ENCODE results near the gene NMT1.

NMT1 gene

DNA sequence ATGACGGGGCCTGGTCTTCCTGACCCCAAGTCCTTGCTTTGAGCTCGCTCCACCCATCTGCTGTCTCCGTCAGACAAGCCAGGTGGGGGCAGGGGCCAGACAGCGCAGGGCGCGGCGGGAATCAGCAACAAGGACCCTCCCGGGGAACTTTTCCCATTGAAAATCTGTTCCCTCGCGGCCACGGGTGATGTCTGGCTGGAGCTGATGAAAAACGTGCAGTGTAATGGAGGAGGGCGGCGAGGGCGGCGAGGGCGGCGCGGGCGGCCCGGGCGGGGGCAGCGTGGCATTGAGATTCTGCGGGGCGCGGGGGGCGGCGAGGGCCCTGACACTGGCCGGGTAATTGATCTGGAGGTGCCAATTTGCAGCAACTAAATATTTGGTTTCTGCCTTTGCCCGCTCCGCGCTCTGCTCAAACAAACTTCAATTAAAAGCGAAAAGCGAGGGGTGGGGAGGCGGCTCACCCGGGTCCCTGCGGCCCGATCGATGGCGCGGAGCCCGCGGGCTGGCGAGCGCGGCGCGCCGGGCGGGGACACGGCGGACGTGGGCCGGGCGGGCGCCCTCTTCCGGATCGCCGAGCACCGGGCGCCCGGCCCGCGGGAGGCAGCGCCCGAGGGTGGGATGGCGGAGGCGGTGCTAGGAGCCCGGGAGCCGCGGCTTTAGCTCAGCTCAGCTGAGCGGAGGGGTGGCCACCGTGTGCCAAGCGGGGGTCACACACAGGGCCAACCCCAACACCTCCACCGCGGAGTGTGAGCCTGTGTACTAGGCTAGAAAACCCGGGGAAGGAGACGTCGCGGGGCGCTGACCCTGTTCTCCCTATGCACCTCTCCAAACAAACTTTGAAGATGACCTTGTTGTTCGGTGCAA is 42.0 kb upstream of the NMT1 start:
- H3K4me3 ChIP-seq (ENCODE audit: low read depth in 1 of 2, low read length in 2 of 2), result peak overlapping the region; percentile 21 to 57; a peak in 3 of 4 replicates
- ATAC-seq (ENCODE audit: insufficient read depth, low read depth) (peak; percentile 77), DNase-seq (peak; percentile 52)
- 0 out of 2 replicates have a peak, but pooled peaks cover 6% of the 10 kb centered on the region for H4K20me1 ChIP-seq (ENCODE audit: insufficient read depth, low read length)
- no peaks in the 10 kb centered on the region for H3K79me2 ChIP-seq (ENCODE audit: insufficient read depth, low read length)
- no peaks in the 10 kb centered on the region for H3K9me3 ChIP-seq (ENCODE audit: insufficient read depth, low read length, severe bottlenecking)
- peak overlapping the region; percentile 42; the same call in 1 of the 2 replicates for H3K27ac ChIP-seq (ENCODE audit: low read length)
- peaks cover 29% of the 10 kb centered on the region for H3K4me1 ChIP-seq (ENCODE audit: insufficient read depth, low read length)
- peaks cover 5% of the 10 kb centered on the region for H3K27me3 ChIP-seq (ENCODE audit: insufficient read depth, low read length, poor library complexity)
- H3K9ac ChIP-seq (ENCODE audit: low read depth, low read length), result peak overlapping the region; percentile 64
- peak overlapping the region; percentile 90 for H2AFZ ChIP-seq (ENCODE audit: low read depth, low read length)
- peak; percentile 66 for TF ChIP-seq CTCF (IDR thresholded peaks at IDR 0.05; ENCODE audit: borderline replicate concordance, extremely low read depth, low read length, poor library complexity, severe bottlenecking)
- TF ChIP-seq EZH2 (IDR thresholded peaks at IDR 0.05; ENCODE audit: borderline replicate concordance, low read depth, low read length, severe bottlenecking), result peak; percentile 31
- H3K4me2 ChIP-seq (ENCODE audit: insufficient read depth, low read length), result peak overlapping the region; percentile 92
- peaks cover 19% of the 10 kb centered on the region for H3K36me3 ChIP-seq (ENCODE audit: insufficient read depth, low read length)

GRCh38 chr17:45020354-45021138 is 40.6 kb upstream of the NMT1 start:
- 0 out of 2 replicates have a peak, but pooled peaks cover 6% of the 10 kb centered on the region for H4K20me1 ChIP-seq (ENCODE audit: insufficient read depth, low read length)
- 0 out of 2 replicates have a peak overlapping the region, but pooled peaks have one; percentile 92 for H3K4me2 ChIP-seq (ENCODE audit: insufficient read depth, low read length)
- TF ChIP-seq EZH2 (IDR thresholded peaks at IDR 0.05; ENCODE audit: borderline replicate concordance, low read depth, low read length, severe bottlenecking), result no peak
- no peak for TF ChIP-seq CTCF (IDR thresholded peaks at IDR 0.05; ENCODE audit: borderline replicate concordance, extremely low read depth, low read length, poor library complexity, severe bottlenecking)

GRCh38 chr17:45021607-45022287 is 39.4 kb upstream of the NMT1 start:
- Histone ChIP-seq H3K9me3 (ENCODE audit: insufficient read depth, low read length, severe bottlenecking) (no peaks in the 10 kb centered on the region), H3K4me2 (ENCODE audit: insufficient read depth, low read length) (peak overlapping the region; percentile 52), H3K27me3 (ENCODE audit: insufficient read depth, low read length, poor library complexity) (peaks cover 5% of the 10 kb centered on the region), H3K4me1 (ENCODE audit: insufficient read depth, low read length) (peaks cover 29% of the 10 kb centered on the region), H2AFZ (ENCODE audit: low read depth, low read length) (0 out of 2 replicates have a peak overlapping the region, but pooled peaks have one; percentile 15), H3K4me3 (ENCODE audit: low read depth in 1 of 2, low read length in 2 of 2) (no peak overlapping the region; a peak in 1 of 4 replicates), H4K20me1 (ENCODE audit: insufficient read depth, low read length) (0 out of 2 replicates have a peak, but pooled peaks cover 6% of the 10 kb centered on the region), H3K79me2 (ENCODE audit: insufficient read depth, low read length) (no peaks in the 10 kb centered on the region), H3K27ac (ENCODE audit: low read length) (no peak overlapping the region), H3K36me3 (ENCODE audit: insufficient read depth, low read length) (peaks cover 30% of the 10 kb centered on the region), H3K9ac (ENCODE audit: low read depth, low read length) (peak overlapping the region; percentile 25; the same call in 1 of the 2 replicates)
- peak; percentile 53 for DNase-seq
- TF ChIP-seq EZH2 (IDR thresholded peaks at IDR 0.05; ENCODE audit: borderline replicate concordance, low read depth, low read length, severe bottlenecking) (no peak), CTCF (IDR thresholded peaks at IDR 0.05; ENCODE audit: borderline replicate concordance, extremely low read depth, low read length, poor library complexity, severe bottlenecking) (peak; percentile 81)
- peak; percentile 65 for ATAC-seq (ENCODE audit: insufficient read depth, low read depth)

More at GRCh38 chr17:45020354-45021138, 40.6 kb upstream of the NMT1 start:
- Histone ChIP-seq H3K4me1 (ENCODE audit: insufficient read depth, low read length) (peaks cover 29% of the 10 kb centered on the region), H3K27ac (ENCODE audit: low read length) (no peak overlapping the region), H3K9ac (ENCODE audit: low read depth, low read length) (no peak overlapping the region), H2AFZ (ENCODE audit: low read depth, low read length) (no peak overlapping the region), H3K4me3 (ENCODE audit: low read depth in 1 of 2, low read length in 2 of 2) (no peak overlapping the region), H3K9me3 (ENCODE audit: insufficient read depth, low read length, severe bottlenecking) (no peaks in the 10 kb centered on the region), H3K36me3 (ENCODE audit: insufficient read depth, low read length) (peaks cover 26% of the 10 kb centered on the region), H3K79me2 (ENCODE audit: insufficient read depth, low read length) (no peaks in the 10 kb centered on the region), H3K27me3 (ENCODE audit: insufficient read depth, low read length, poor library complexity) (peaks cover 5% of the 10 kb centered on the region)
- ATAC-seq (ENCODE audit: insufficient read depth, low read depth), result no peak
- DNase-seq, result no peak
